Ramos (cell line): Measurements from ENCODE around the gene TMEM145.

Experiments used
- in situ Hi-C: fragments of 300-500 bp; cut with MboI; formaldehyde crosslinking; loops from one replicate; pipeline ENCODE4 v1.14.3; 2022; ENCODE audit warnings: low sequenced_read_pairs; ENCODE audit not compliant: unreplicated experiment

The TMEM145 gene

GRCh38 chr19:42313096-42313839, at the start of gene TMEM145:
Gene TMEM145, plus strand, starts transcription at chr19:42313309. Its CDS starts 68 bp downstream, at chr19:42313377.
- in situ Hi-C loops: no loop called here

DNA sequence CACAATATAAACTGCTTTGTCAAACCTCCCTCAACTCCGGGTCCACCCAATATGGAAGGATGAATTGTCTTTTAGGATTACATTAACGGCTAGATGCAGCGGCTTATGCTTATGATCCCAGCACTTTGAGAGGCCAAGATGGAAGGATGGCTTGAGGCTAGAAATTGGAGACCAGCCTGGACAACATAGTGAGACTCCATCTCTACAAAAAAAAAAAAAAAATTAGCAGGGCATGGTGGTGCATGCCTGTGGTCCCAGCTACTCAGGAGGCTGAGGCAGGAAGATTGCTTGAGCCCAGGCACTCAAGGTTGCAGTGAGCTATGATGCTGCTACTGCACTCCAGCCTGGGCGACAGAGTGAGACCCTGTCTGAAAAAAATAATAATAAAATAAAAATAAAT, 47.0 kb upstream of the TMEM145 start:
- in situ Hi-C loops: loop anchor here (25.0 kb wide), 1 partner anchor 1479 kb away; the partner anchor contains the start of genes EGLN2, MIA and RAB4B

DNA sequence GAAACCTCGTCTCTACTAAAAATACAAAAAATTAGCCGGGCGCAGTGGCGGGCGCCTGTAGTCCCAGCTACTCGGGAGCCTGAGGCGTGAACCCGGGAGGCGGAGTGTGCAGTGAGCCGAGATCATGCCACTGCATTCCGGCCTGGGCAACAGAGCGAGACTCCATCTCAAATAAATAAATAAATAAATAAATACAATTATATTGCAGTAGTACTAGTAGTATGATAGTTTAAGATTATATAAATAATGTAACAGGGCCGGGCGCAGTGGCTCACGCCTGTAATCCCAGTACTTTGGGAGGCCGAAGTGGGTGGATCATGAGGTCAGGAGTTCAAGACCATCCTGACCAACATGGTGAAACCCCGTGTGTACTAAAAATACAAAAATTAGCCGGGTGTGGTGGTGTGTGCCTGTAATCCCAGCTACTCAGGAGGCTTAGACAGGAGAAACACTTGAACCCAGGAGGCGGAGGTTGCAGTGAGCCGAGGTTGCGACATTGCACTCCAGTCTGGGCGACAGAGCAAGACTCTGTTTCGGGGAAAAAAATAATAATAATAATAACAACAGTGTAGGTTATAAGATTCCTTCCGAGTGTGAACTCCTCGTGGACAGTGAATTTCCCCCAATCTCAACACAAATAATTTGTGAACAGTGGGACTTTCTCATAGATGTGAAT, 46.0 kb upstream of the TMEM145 start:
- in situ Hi-C loops: loop anchor here (25.0 kb wide), 1 partner anchor 1480 kb away; the partner anchor contains the start of genes EGLN2, MIA and RAB4B

DNA sequence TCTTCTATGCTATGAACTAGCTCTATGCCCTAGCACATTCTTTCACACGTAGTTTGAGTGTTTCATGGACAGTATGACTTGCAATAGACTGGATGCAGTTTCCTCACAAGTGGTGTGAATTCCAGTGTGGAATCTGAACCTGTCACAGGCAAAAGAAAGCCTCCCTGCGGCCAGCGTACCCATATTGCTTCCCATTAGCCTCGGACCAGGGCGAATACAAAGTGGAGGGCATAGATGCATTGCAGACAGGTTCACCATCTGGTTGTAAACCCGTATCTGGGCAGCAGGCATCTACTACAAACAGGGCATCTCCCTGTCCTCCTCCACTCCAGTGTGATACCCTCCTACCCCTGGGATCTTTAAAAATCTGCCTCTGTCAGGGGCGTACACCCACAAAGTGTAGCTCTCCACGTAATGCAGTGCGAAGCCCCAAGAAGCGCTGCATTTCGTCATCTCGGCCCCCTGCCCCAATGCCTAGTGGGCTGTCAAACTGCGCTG, 45.4 kb upstream of the TMEM145 start:
- in situ Hi-C loops: loop anchor here (25.0 kb wide), 1 partner anchor 1480 kb away; the partner anchor contains the start of genes EGLN2, MIA and RAB4B

DNA sequence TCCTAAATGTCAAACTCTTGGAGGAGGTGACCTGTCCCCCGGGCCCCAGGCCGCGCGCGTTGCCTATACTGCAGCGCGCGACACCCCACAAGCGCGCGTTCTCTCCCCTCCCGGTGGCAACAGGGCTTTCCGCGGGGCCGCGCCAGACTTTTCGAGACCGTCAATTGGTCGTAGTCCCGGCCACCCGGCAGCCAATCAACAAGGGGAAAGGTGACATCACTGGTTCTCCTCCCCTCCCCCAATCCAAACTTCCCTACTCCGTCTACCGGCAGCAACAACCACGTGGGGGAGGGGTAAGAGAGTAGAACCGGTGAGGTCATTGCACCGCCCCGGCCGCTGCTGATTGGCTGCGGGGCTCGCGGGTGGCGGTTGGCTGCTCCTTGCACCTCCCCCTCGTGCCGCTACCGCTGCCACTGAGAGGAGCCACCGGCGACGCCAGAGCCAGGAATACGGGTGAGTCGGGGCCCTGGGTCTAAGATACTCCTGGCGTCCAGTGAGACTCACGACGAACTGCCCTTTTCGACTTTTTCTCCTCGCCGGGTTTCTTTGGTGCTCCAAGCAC, 44.9 kb upstream of the TMEM145 start:
- in situ Hi-C loops: loop anchor here (25.0 kb wide), 1 partner anchor 1481 kb away; the partner anchor contains the start of genes EGLN2, MIA and RAB4B

GRCh38 chr19:42268704-42269477, 44.2 kb upstream of the TMEM145 start, which contains the start of gene CIC:
Gene CIC, plus strand, starts transcription at chr19:42269252. Its CDS starts 2,532 bp downstream, at chr19:42271784.
- in situ Hi-C loops: loop anchor here (25.0 kb wide), 1 partner anchor 1482 kb away; the partner anchor contains the start of genes EGLN2, MIA and RAB4B

DNA sequence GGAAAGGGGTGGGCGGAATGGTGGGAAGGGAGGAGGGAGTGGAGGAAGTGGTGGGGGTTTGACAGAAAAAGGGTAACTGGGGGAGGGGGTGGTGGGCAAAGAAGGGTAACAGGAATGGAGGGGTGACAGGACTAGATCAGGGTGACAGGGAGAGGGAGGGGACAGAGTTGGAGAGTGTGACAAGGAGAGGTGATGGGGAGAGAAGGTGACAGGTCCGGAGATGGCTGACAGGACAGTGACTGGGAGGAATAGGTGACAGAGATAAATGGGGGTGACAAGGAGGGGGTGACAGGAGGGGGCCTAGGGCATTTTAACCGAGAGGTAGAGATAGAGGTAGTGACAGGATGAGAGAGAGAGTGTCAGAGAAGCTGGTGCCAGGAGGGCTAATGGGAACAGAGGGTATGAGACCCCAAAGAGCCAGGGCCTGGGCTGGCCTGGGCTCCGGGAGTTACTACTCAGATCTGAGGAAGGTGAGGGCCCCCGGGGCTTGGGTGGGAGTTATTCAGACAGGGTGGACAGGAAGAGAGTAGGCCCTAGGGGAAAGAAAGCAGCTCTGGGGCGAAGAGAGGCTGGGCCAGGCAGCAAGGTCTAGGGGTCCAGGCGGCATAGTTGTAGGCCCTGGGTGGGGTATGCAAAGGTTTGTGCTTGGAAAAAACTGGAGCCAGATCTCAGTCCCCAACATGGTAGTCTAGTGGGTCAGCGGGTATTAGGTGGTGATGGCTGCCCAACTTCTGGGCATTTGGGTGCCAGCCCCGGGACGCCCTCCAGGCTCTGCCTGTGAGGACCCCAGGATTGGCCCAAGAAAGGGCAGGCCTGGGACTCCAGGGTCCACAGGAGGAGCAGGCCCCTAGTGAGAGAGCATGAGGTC, 43.4 kb upstream of the TMEM145 start:
- in situ Hi-C loops: loop anchor here (25.0 kb wide), 1 partner anchor 1482 kb away; the partner anchor contains the start of genes EGLN2, MIA and RAB4B

- in situ Hi-C loops: loop anchor here (25.0 kb wide), 1 partner anchor 1483 kb away; the partner anchor contains the start of genes EGLN2, MIA and RAB4B
These were observed 42.6 kb upstream of the TMEM145 start for GRCh38 chr19:42270346-42271044.

- in situ Hi-C loops: loop anchor here (25.0 kb wide), 1 partner anchor 1484 kb away; the partner anchor contains the start of genes EGLN2, MIA and RAB4B
These were observed 42.1 kb upstream of the TMEM145 start for GRCh38 chr19:42271045-42271419.

DNA sequence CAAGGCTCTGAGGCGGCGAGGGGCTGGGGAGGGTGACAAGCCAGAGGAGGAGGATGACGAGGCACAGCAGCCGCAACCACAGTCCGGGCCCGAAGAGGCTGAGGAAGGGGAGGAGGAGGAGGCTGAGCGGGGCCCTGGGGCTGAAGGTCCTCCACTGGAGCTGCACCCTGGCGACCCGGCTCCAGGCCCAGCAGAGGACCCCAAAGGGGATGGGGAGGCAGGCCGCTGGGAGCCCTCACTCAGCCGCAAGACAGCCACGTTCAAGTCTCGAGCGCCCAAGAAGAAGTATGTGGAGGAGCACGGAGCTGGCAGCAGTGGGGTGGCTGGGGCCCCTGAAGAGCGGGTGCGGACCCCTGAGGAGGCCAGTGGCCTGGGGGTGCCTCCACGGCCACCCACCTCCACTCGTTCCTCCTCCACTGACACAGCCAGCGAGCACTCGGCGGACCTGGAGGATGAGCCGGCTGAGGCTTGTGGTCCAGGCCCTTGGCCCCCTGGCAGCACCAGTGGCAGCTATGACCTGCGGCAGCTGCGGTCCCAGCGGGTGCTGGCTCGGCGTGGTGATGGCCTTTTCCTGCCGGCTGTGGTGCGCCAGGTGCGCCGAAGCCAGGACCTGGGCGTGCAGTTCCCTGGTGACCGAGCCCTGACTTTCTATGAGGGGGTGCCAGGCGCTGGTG, 41.1 kb upstream of the TMEM145 start:
- in situ Hi-C loops: loop anchor here (25.0 kb wide), 1 partner anchor 1485 kb away; the partner anchor contains the start of genes EGLN2, MIA and RAB4B

- in situ Hi-C loops: loop anchor here (25.0 kb wide), 1 partner anchor 1485 kb away; the partner anchor contains the start of genes EGLN2, MIA and RAB4B
These were observed 40.6 kb upstream of the TMEM145 start for GRCh38 chr19:42272535-42272897.

DNA sequence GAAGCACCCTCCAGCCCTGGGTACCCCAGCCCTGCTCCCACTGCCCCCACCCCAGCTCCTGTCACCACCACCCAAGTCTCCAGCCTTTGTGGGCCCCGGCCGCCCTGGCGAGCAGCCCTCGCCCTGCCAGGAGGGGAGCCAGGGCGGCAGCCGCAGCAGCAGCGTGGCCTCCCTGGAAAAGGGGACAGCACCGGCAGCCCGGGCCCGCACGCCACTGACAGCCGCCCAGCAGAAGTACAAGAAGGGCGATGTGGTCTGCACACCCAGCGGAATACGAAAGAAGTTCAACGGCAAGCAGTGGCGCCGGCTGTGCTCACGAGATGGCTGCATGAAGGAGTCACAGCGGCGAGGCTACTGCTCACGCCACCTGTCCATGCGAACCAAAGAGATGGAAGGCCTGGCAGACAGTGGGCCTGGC, 40.1 kb upstream of the TMEM145 start:
- in situ Hi-C loops: loop anchor here (25.0 kb wide), 1 partner anchor 1486 kb away; the partner anchor contains the start of genes EGLN2, MIA and RAB4B

- in situ Hi-C loops: loop anchor here (25.0 kb wide), 1 partner anchor 1486 kb away; the partner anchor contains the start of genes EGLN2, MIA and RAB4B
These were observed 39.6 kb upstream of the TMEM145 start for GRCh38 chr19:42273407-42274064.

- in situ Hi-C loops: loop anchor here (25.0 kb wide), 1 partner anchor 1487 kb away; the partner anchor contains the start of genes EGLN2, MIA and RAB4B
These were observed 38.9 kb upstream of the TMEM145 start for GRCh38 chr19:42274065-42274682.

GRCh38 chr19:42275103-42275502, 38.0 kb upstream of the TMEM145 start:
- in situ Hi-C loops: no loop called here

GRCh38 chr19:42275517-42275916, 37.6 kb upstream of the TMEM145 start:
- in situ Hi-C loops: no loop called here
